HCT116 (cell line): ENCODE results near the gene FAM171A1. TPM values are rescaled to one million over a fixed set of nuclear protein-coding genes. Genes with fewer than 3 reads are reported as not detected.

Source experiments
- ATAC-seq: fragments of 200-7000 bp; cut with Tn5 transposase; 2 replicates; pipeline ENCODE4 v1.9.1; 2020; ENCODE audit warnings: mild to moderate bottlenecking, moderate library complexity
- BruUV-seq: library from RNA; stranded (reverse); fragments of 400-500 nt; replicated peaks from 2 replicates; lab custom pipeline; 2021; lab: Mats Ljungman, UMichigan
- CTCF ChIA-PET: fragments of 300-600 bp; sonication (Branson Sonifier 250); formaldehyde crosslinking; loops from one replicate; lab custom pipeline; 2021; ENCODE audit warnings: antibody characterized with exemption; lab: Charles Lee
- POLR2A ChIA-PET: fragments of 300-600, 350-600 bp; sonication (Branson Sonifier 250); formaldehyde crosslinking; loops from one replicate; lab custom pipeline; 2021; ENCODE audit warnings: antibody characterized with exemption; lab: Charles Lee
- RAD21 ChIA-PET, 2 experiments: fragments of 300-600 bp; sonication (Branson Sonifier 250); formaldehyde crosslinking; loops; one replicate each; lab custom pipeline; 2023; ENCODE audit warnings: low total read pairs in 2 of 2; ENCODE audit not compliant: uncharacterized antibody in 2 of 2, unreplicated experiment in 2 of 2, low non-redundant PET in 1 of 2; lab: Charles Lee
- DNase-seq: peaks from one replicate; pipeline ENCODE4 v3.0.0-alpha.2; 2010; ENCODE audit warnings: low read depth, low spot score
- H2AFZ ChIP-seq: fragments of 200-600 bp; shearing (Covaris generic), sonication (generic); 2 replicates; pipeline ENCODE4 v1.6.1; 2017; ENCODE audit warnings: low read depth, mixed run types, mixed read lengths, antibody characterized with exemption, low read length; ENCODE audit not compliant: poor library complexity, severe bottlenecking
- H3K27ac ChIP-seq: 2 replicates; pipeline ENCODE4 v1.5.1; 2012; ENCODE audit warnings: low read depth, low read length
- H3K27me3 ChIP-seq: fragments of 200-600 bp; sonication (generic); 2 replicates; pipeline ENCODE4 v1.6.1; 2016; ENCODE audit warnings: mixed run types, low read length, mixed read lengths; ENCODE audit not compliant: insufficient read depth
- H3K36me3 ChIP-seq, 2 experiments: fragments of 200-500 bp in 1 of 2; fragments of 200-600 bp in 1 of 2; sonication (Bioruptor generic) in 1 of 2; sonication (generic) in 1 of 2; 2 replicates each; pipeline versions ENCODE4 v1.5.1 to v1.6.1; 2014 to 2016; ENCODE audit warnings: low read length in 2 of 2, inconsistent platforms in 1 of 2, mixed read lengths in 1 of 2, mixed run types in 1 of 2; ENCODE audit not compliant: insufficient read depth in 2 of 2, control insufficient read depth in 1 of 2
- H3K4me1 ChIP-seq, 2 experiments: fragments of 200-600 bp in 1 of 2; sonication (generic) in 1 of 2; 2 replicates each; pipeline versions ENCODE4 v1.5.1 to v1.6.1; 2012 to 2017; ENCODE audit warnings: low read length in 2 of 2, inconsistent platforms in 1 of 2, mild to moderate bottlenecking in 1 of 2, mixed read lengths in 1 of 2, mixed run types in 1 of 2, moderate library complexity in 1 of 2; ENCODE audit not compliant: insufficient read depth in 2 of 2, control insufficient read depth in 1 of 2
- H3K4me2 ChIP-seq: fragments of 200-600 bp; sonication (generic); 2 replicates; pipeline ENCODE4 v1.6.1; 2017; ENCODE audit warnings: mixed run types, low read length, mixed read lengths
- H3K4me3 ChIP-seq, 2 experiments: fragments of 200-600 bp in 1 of 2; sonication (generic) in 1 of 2; replicated peaks in 1 of 2; 2 replicates each; pipeline ENCODE4 v1.5.1; 2011 to 2016; ENCODE audit warnings: low read length in 2 of 2, control low read depth in 1 of 2, low read depth in 1 of 2, mild to moderate bottlenecking in 1 of 2, mixed read lengths in 1 of 2, mixed run types in 1 of 2
- H3K79me2 ChIP-seq: fragments of 200-600 bp; sonication (generic); 2 replicates; pipeline ENCODE4 v1.6.1; 2017; ENCODE audit warnings: mild to moderate bottlenecking, mixed run types, low read length, moderate library complexity, mixed read lengths; ENCODE audit not compliant: insufficient read depth
- H3K9ac ChIP-seq: fragments of 200-600 bp; sonication (generic); 2 replicates; pipeline ENCODE4 v1.6.1; 2016; ENCODE audit warnings: low read length, mixed read lengths
- H3K9me2 ChIP-seq: fragments of 200-600 bp; sonication (generic), shearing (Covaris generic); 2 replicates; pipeline ENCODE4 v1.6.1; 2017; ENCODE audit warnings: mixed run types, mild to moderate bottlenecking, moderate library complexity; ENCODE audit not compliant: insufficient read depth
- H3K9me3 ChIP-seq, 2 experiments: fragments of 200-500 bp in 1 of 2; fragments of 200-600 bp in 1 of 2; sonication (Bioruptor generic) in 1 of 2; sonication (generic) in 1 of 2; 2 replicates each; pipeline ENCODE4 v1.6.1; 2014 to 2017; ENCODE audit warnings: low read length in 2 of 2, mixed read lengths in 2 of 2, inconsistent platforms in 1 of 2, low read depth in 1 of 2, mild to moderate bottlenecking in 1 of 2, mixed run types in 1 of 2, moderate library complexity in 1 of 2; ENCODE audit not compliant: control insufficient read depth in 1 of 2, insufficient read depth in 1 of 2
- H4K20me1 ChIP-seq: fragments of 200-600 bp; sonication (generic), shearing (Covaris generic); 2 replicates; pipeline ENCODE4 v1.6.1; 2017; ENCODE audit warnings: mixed run types, mild to moderate bottlenecking, moderate library complexity; ENCODE audit not compliant: insufficient read depth
- ATF3 ChIP-seq: IDR thresholded peaks from 2 replicates; pipeline ENCODE4 v1.6.1; 2012
- CBX3 ChIP-seq: IDR thresholded peaks from 2 replicates; pipeline ENCODE4 v1.6.1; 2012; ENCODE audit warnings: low read depth
- CTCF ChIP-seq, 3 experiments: fragments of 200-600 bp in 1 of 3; sonication (generic) in 1 of 3; IDR thresholded peaks in 2 of 3; conservative IDR thresholded peaks in 1 of 3; 2 replicates each; pipeline ENCODE4 v1.5.1; 2012 to 2017; ENCODE audit warnings: low read depth in 2 of 3, low read length in 2 of 3, antibody characterized with exemption in 1 of 3, borderline replicate concordance in 1 of 3, control low read depth in 1 of 3, mild to moderate bottlenecking in 1 of 3, mixed read lengths in 1 of 3, mixed run types in 1 of 3, moderate library complexity in 1 of 3; ENCODE audit not compliant: insufficient read depth in 1 of 3
- EGR1 ChIP-seq: IDR thresholded peaks from 2 replicates; pipeline ENCODE4 v1.6.1; 2012; ENCODE audit warnings: low read depth
- ELF1 ChIP-seq: IDR thresholded peaks from 2 replicates; pipeline ENCODE4 v1.6.1; 2012; ENCODE audit warnings: low read depth, borderline replicate concordance
- EZH2phosphoT487 ChIP-seq: fragments of 200-600 bp; IDR thresholded peaks from 2 replicates; pipeline ENCODE4 v1.6.1; 2018; ENCODE audit warnings: antibody characterized with exemption, borderline replicate concordance
- FOSL1 ChIP-seq: IDR thresholded peaks from 2 replicates; pipeline ENCODE4 v1.6.1; 2012; ENCODE audit warnings: low read depth
- JUND ChIP-seq: IDR thresholded peaks from 2 replicates; pipeline ENCODE4 v1.6.1; 2012
- MAX ChIP-seq: IDR thresholded peaks from 2 replicates; pipeline ENCODE4 v1.6.1; 2012
- POLR2AphosphoS5 ChIP-seq: IDR thresholded peaks from 2 replicates; pipeline ENCODE4 v1.6.1; 2011; ENCODE audit warnings: mild to moderate bottlenecking, low read depth, low read length, moderate library complexity
- REST ChIP-seq: IDR thresholded peaks from 2 replicates; pipeline ENCODE4 v1.6.1; 2012; ENCODE audit warnings: low read depth
- SIN3A ChIP-seq: IDR thresholded peaks from 2 replicates; pipeline ENCODE4 v1.6.1; 2012; ENCODE audit warnings: low read depth
- SRF ChIP-seq: IDR thresholded peaks from 2 replicates; pipeline ENCODE4 v1.6.1; 2012; ENCODE audit warnings: low read depth
- TCF7L2 ChIP-seq: IDR thresholded peaks from 2 replicates; pipeline ENCODE4 v1.7.0; 2011; ENCODE audit warnings: borderline replicate concordance, inconsistent platforms; ENCODE audit not compliant: insufficient read depth, insufficient read length; ENCODE audit errors: extremely low read depth
- YY1 ChIP-seq: IDR thresholded peaks from 2 replicates; pipeline ENCODE4 v1.6.1; 2011; ENCODE audit warnings: low read length, low read depth, moderate library complexity, mild to moderate bottlenecking; ENCODE audit not compliant: insufficient replicate concordance; ENCODE audit errors: extremely low read depth
- ZFX ChIP-seq: fragments of 450-650 bp; IDR thresholded peaks from 2 replicates; pipeline ENCODE4 v1.6.1; 2017
- intact Hi-C: fragments of 100-400 bp; cut with micrococcal nuclease; formaldehyde crosslinking; loops from 2 replicates; pipeline ENCODE4 v1.10.0; 2022
- total RNA-seq: library from RNA; stranded (reverse); gene quantifications from one replicate; pipeline ENCODE4 v1.2.1, GENCODE V29; 2021; ENCODE audit not compliant: unreplicated experiment

Gene FAM171A1
- total RNA-seq, 1 experiment from 2014 or later, result 32.5 TPM

GRCh38 chr10:15360566-15360965, 10.5 kb downstream of the FAM171A1 start:
- intact Hi-C loops, result no loop called here
- H3K27ac ChIP-seq, result no peak overlapping the region
- H3K36me3 ChIP-seq, result no peaks in the 10 kb centered on the region
- no peak overlapping the region for H2AFZ ChIP-seq
- H3K79me2 ChIP-seq, result peaks cover 88% of the 10 kb centered on the region
- H3K4me1 ChIP-seq, result peaks cover 9 to 24% of the 10 kb centered on the region in 2 experiments
- no peak overlapping the region for H3K9ac ChIP-seq
- DNase-seq, result no peak
- CTCF ChIA-PET, result no interaction called here
- H3K4me2 ChIP-seq, result no peak overlapping the region
- no peaks in the 10 kb centered on the region for H3K27me3 ChIP-seq
- TF ChIP-seq EZH2phosphoT487, result no peak
- TF ChIP-seq TCF7L2, result no peak
- no peaks in the 10 kb centered on the region for H4K20me1 ChIP-seq
- RAD21 ChIA-PET, result no interaction called here
- H3K4me3 ChIP-seq, result no peak overlapping the region
- no peaks in the 10 kb centered on the region for H3K9me3 ChIP-seq
- H3K9me2 ChIP-seq, result no peaks in the 10 kb centered on the region
- POLR2A ChIA-PET, result no interaction called here
- ATAC-seq, result no peak
- BruUV-seq, result no TSS peak

- DNase-seq, result no peak
- Histone ChIP-seq H3K79me2 (peaks cover 80% of the 10 kb centered on the region), H3K9me3 (no peaks in the 10 kb centered on the region), H3K27ac (no peak overlapping the region), H2AFZ (no peak overlapping the region), H3K4me1 (peaks cover 0 to 5% of the 10 kb centered on the region in 2 experiments; a peak in 1 of 4 replicates), H3K36me3 (no peaks in the 10 kb centered on the region), H3K27me3 (no peaks in the 10 kb centered on the region), H3K9me2 (no peaks in the 10 kb centered on the region), H3K4me3 (no peak overlapping the region), H4K20me1 (0 out of 2 replicates have a peak, but pooled peaks cover 7% of the 10 kb centered on the region), H3K9ac (no peak overlapping the region), H3K4me2 (no peak overlapping the region)
- BruUV-seq, result no TSS peak
- CTCF ChIA-PET, result no interaction called here
- ATAC-seq, result no peak
- POLR2A ChIA-PET, result no interaction called here
- intact Hi-C loops, result no loop called here
- RAD21 ChIA-PET, result no interaction called here
- no peak for TF ChIP-seq ATF3
- no peak for TF ChIP-seq YY1
- no peak for TF ChIP-seq EGR1
- no peak for TF ChIP-seq ELF1
- TF ChIP-seq REST, result no peak
- no peak for TF ChIP-seq CTCF (IDR thresholded peaks at IDR 0.05 in 2 of 3, conservative IDR thresholded peaks at IDR 0.05 in 1 of 3; ENCODE audit: borderline replicate concordance in 1 of 3, insufficient read depth in 1 of 3, low read depth in 2 of 3, low read length in 2 of 3)
- no peak for TF ChIP-seq EZH2phosphoT487
- no peak for TF ChIP-seq MAX
- TF ChIP-seq POLR2AphosphoS5, result no peak
- no peak for TF ChIP-seq SRF
- TF ChIP-seq JUND, result no peak
- TF ChIP-seq CBX3, result no peak
- TF ChIP-seq ZFX, result no peak
- TF ChIP-seq SIN3A, result no peak
- TF ChIP-seq FOSL1, result no peak
Observed at GRCh38 chr10:15353471-15354017, 17.5 kb downstream of the FAM171A1 start.
